ENCODE measurements around the gene ZNF366.

ZNF366 gene, protein sequence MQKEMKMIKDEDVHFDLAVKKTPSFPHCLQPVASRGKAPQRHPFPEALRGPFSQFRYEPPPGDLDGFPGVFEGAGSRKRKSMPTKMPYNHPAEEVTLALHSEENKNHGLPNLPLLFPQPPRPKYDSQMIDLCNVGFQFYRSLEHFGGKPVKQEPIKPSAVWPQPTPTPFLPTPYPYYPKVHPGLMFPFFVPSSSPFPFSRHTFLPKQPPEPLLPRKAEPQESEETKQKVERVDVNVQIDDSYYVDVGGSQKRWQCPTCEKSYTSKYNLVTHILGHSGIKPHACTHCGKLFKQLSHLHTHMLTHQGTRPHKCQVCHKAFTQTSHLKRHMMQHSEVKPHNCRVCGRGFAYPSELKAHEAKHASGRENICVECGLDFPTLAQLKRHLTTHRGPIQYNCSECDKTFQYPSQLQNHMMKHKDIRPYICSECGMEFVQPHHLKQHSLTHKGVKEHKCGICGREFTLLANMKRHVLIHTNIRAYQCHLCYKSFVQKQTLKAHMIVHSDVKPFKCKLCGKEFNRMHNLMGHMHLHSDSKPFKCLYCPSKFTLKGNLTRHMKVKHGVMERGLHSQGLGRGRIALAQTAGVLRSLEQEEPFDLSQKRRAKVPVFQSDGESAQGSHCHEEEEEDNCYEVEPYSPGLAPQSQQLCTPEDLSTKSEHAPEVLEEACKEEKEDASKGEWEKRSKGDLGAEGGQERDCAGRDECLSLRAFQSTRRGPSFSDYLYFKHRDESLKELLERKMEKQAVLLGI

DNA sequence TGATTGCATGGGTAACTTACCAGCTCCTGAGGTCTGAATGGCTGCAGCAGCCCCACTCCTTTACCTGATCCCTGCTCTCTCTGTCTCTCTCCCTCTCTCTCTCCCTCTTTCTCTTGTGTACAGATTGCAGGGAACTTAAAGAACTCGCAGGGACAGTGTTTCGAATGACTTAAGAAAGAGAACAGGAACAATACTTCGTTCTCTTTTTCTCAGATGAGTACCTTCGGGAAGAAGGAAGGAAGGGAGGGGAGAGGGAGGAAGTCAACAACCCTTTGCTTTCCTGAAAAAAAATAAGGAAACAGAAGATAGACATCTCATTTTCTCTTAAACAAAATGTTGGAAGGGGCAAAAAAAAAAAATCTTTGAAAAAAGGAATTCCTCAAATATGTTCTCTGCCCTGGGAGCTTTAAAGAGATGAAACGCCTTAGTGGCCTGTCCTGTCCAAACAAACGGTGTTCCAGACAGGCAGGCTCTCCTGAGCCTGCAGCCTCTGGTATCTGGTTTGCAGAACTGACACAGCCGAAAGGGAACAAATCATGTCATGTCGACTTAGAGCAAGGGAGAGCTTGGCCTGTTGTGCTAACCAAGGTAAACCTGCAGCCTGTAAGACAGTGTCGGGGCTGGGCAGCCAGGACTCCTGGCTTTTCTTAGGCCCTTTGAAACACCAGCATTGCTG, at the start of gene ZNF366:
TSS of gene ZNF366 (minus strand) at position 180 of the 676 bp plus-strand sequence. CDS start 45,914 bp downstream, outside the sequence.
- Mint-ChIP-seq H3K9me3 (no peaks in the 10 kb centered on the region), H3K27me3 (peaks cover 29% of the 10 kb centered on the region), H3K36me3 (no peaks in the 10 kb centered on the region), H3K27ac (no peak within 1 kb of the TSS), H3K4me3 (no peak within 1 kb of the TSS), H3K4me1 (no peaks in the 10 kb centered on the region)
- DNase-seq, result no peak
- CTCF ChIA-PET, result no interaction called here

GRCh38 chr5:72556351-72557166, 49.3 kb upstream of the ZNF366 start:
- Mint-ChIP-seq H3K36me3 (no peaks in the 10 kb centered on the region), H3K9me3 (no peaks in the 10 kb centered on the region), H3K4me3 (peak overlapping the region; percentile 43), H3K27me3 (peaks cover 15% of the 10 kb centered on the region), H3K27ac (no peak overlapping the region), H3K4me1 (peaks cover 11% of the 10 kb centered on the region)
- CTCF ChIA-PET, result interaction anchor here (2.2 kb wide), 1 partner anchor 190 kb away, joined by 5 read pairs; no protein-coding TSS in a partner anchor
- peak; percentile 46 for DNase-seq

- H3K27me3 Mint-ChIP-seq, result peaks cover 15% of the 10 kb centered on the region
These were observed 48.7 kb upstream of the ZNF366 start for GRCh38 chr5:72555871-72556270.

GRCh38 chr5:72554897-72555296, 47.7 kb upstream of the ZNF366 start:
- Mint-ChIP-seq H3K4me1 (peaks cover 11% of the 10 kb centered on the region), H3K4me3 (no peak overlapping the region), H3K27ac (no peak overlapping the region), H3K9me3 (no peaks in the 10 kb centered on the region), H3K36me3 (no peaks in the 10 kb centered on the region), H3K27me3 (peaks cover 15% of the 10 kb centered on the region)
- CTCF ChIA-PET, result no interaction called here
- no peak for DNase-seq

More at GRCh38 chr5:72555871-72556270, 48.7 kb upstream of the ZNF366 start:
- Mint-ChIP-seq H3K9me3 (no peaks in the 10 kb centered on the region), H3K4me3 (no peak overlapping the region), H3K4me1 (peaks cover 11% of the 10 kb centered on the region), H3K36me3 (no peaks in the 10 kb centered on the region), H3K27ac (no peak overlapping the region)
- no peak for DNase-seq
- CTCF ChIA-PET, result interaction anchor here (2.2 kb wide), 1 partner anchor 189 kb away, joined by 5 read pairs; no protein-coding TSS in a partner anchor

GRCh38 chr5:72552041-72552557, 44.9 kb upstream of the ZNF366 start:
- Mint-ChIP-seq H3K27me3 (peaks cover 13% of the 10 kb centered on the region), H3K27ac (no peak overlapping the region), H3K36me3 (no peaks in the 10 kb centered on the region), H3K4me1 (peaks cover 8% of the 10 kb centered on the region), H3K9me3 (no peaks in the 10 kb centered on the region), H3K4me3 (no peak overlapping the region)
- DNase-seq, result no peak
- CTCF ChIA-PET, result no interaction called here

- Mint-ChIP-seq H3K27me3 (peaks cover under 1% of the 10 kb centered on the region), H3K36me3 (no peaks in the 10 kb centered on the region), H3K4me3 (no peak overlapping the region), H3K4me1 (no peaks in the 10 kb centered on the region), H3K27ac (no peak overlapping the region), H3K9me3 (no peaks in the 10 kb centered on the region)
- no peak for DNase-seq
- CTCF ChIA-PET, result no interaction called here
These were observed 43.4 kb upstream of the ZNF366 start for GRCh38 chr5:72550595-72550994.

DNA sequence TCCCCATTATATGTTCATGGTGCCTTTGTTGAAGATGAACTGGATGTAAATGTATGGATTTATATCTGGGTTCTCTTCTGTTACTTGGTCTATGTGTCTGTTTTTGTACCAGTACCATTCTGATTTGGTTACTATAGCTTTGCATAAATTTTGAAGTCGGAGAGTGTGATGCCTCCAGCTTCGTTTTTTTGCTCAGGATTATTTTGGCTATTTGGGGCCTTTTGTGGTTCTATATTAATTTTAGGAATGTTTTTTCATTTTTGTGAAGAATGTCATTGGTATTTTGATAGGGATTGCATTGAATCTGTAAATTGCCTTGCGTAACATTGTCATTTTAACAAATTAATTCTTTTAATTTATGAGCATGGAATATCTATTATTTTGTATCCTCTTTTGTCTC, 36.6 kb upstream of the ZNF366 start:
- Mint-ChIP-seq H3K4me1 (no peaks in the 10 kb centered on the region), H3K36me3 (no peaks in the 10 kb centered on the region), H3K27me3 (no peaks in the 10 kb centered on the region), H3K4me3 (no peak overlapping the region), H3K9me3 (no peaks in the 10 kb centered on the region), H3K27ac (no peak overlapping the region)
- CTCF ChIA-PET, result no interaction called here
- no peak for DNase-seq

GRCh38 chr5:72543365-72543764, 36.2 kb upstream of the ZNF366 start:
- no peak for DNase-seq
- Mint-ChIP-seq H3K4me1 (no peaks in the 10 kb centered on the region), H3K36me3 (no peaks in the 10 kb centered on the region), H3K4me3 (no peak overlapping the region), H3K27me3 (no peaks in the 10 kb centered on the region), H3K27ac (no peak overlapping the region), H3K9me3 (no peaks in the 10 kb centered on the region)
- CTCF ChIA-PET, result no interaction called here

DNA sequence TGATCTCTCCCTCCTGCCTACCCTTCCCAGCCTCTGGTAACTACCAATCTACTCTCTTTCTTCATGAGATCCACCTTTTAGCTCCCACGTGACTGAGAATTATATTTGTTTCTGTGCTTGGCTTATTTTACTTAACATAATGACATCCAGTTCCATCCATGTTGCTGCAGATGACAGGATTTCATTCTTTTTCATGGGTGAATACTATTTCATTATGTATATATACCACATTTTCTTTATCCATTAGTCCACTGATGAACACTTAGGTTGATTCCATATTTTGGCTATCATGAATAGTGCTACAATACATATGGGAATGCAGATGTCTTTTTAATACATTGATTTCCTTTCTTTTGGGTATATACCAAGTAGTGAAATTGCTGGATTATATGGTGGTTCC, 35.5 kb upstream of the ZNF366 start:
- no peak for DNase-seq
- Mint-ChIP-seq H3K9me3 (no peaks in the 10 kb centered on the region), H3K36me3 (no peaks in the 10 kb centered on the region), H3K4me3 (no peak overlapping the region), H3K27me3 (no peaks in the 10 kb centered on the region), H3K4me1 (no peaks in the 10 kb centered on the region), H3K27ac (no peak overlapping the region)
- CTCF ChIA-PET, result no interaction called here

GRCh38 chr5:72541501-72542225, 34.5 kb upstream of the ZNF366 start:
- DNase-seq, result no peak
- Mint-ChIP-seq H3K4me1 (no peaks in the 10 kb centered on the region), H3K9me3 (no peaks in the 10 kb centered on the region), H3K4me3 (no peak overlapping the region), H3K36me3 (no peaks in the 10 kb centered on the region), H3K27ac (no peak overlapping the region), H3K27me3 (no peaks in the 10 kb centered on the region)
- CTCF ChIA-PET, result no interaction called here

DNA sequence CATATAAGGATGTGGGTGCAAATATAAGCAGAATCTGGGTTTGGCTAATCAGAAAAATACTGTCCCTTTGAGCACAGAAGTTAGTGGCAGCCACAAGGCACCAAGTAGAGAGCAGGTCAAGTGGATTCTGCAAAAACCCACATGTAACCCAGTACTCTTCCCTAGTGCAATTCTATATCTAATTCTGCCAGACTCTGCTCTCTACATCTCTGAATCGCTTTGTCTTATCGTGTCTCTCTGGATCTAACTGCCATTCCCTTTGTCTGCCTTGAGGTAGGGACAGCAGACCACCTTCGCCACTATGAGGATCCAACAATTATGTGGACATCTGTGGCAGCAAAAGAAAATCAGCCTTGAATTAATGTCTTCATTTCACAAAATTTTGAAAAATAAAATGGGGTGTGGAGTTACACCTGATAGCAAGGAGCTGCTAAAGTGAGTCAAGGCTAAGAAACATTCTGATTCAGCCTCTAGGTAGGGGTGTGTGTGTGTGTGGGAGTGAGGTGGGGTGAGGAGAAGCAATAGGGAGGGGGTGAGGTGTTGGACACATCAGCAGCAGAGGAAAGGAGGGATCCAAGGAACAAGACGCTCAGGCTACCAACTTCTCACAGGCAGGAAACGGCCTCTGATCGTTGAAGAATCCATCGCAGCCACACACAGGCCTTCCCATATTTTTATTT, 33.7 kb upstream of the ZNF366 start:
- H3K4me3 Mint-ChIP-seq, result no peak overlapping the region
- H3K27ac Mint-ChIP-seq, result no peak overlapping the region
- H3K9me3 Mint-ChIP-seq, result no peaks in the 10 kb centered on the region
- H3K27me3 Mint-ChIP-seq, result no peaks in the 10 kb centered on the region
- DNase-seq, result no peak
- H3K36me3 Mint-ChIP-seq, result no peaks in the 10 kb centered on the region
- CTCF ChIA-PET, result no interaction called here
- no peaks in the 10 kb centered on the region for H3K4me1 Mint-ChIP-seq

GRCh38 chr5:72539726-72540125, 32.5 kb upstream of the ZNF366 start:
- no peaks in the 10 kb centered on the region for H3K4me1 Mint-ChIP-seq
- H3K36me3 Mint-ChIP-seq, result no peaks in the 10 kb centered on the region
- CTCF ChIA-PET, result no interaction called here
- no peak for DNase-seq
- H3K27me3 Mint-ChIP-seq, result no peaks in the 10 kb centered on the region
- H3K4me3 Mint-ChIP-seq, result no peak overlapping the region
- H3K27ac Mint-ChIP-seq, result no peak overlapping the region
- no peaks in the 10 kb centered on the region for H3K9me3 Mint-ChIP-seq

DNA sequence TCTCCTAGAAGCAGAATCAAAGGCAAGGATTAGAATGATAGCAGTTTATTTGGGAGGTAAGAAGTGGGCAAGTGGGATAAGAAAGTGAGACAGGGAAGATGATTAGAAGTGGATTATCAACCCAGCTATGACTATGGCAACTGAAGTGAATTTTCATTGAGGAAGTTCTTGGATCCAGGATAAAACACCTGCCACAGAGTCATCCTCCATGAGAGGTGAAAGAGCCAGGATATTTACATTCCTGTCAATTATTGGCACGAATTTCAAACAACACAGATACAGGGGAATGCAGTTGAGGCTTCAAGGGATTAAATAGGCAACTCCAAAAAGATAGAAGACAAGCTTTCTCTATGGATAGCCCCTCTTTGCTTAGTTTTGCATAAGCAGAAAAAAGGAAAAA, 31.8 kb upstream of the ZNF366 start:
- Mint-ChIP-seq H3K36me3 (no peaks in the 10 kb centered on the region), H3K27ac (no peak overlapping the region), H3K9me3 (no peaks in the 10 kb centered on the region), H3K4me3 (no peak overlapping the region), H3K27me3 (no peaks in the 10 kb centered on the region), H3K4me1 (no peaks in the 10 kb centered on the region)
- DNase-seq, result no peak
- CTCF ChIA-PET, result no interaction called here
